ENCODE data around the gene ANTXR1. TPM values are rescaled to one million over a fixed set of nuclear protein-coding genes. Genes with fewer than 3 reads are reported as not detected.

ANTXR1 gene
- total RNA-seq, 1 donor from 2014 or later: 144 TPM

DNA sequence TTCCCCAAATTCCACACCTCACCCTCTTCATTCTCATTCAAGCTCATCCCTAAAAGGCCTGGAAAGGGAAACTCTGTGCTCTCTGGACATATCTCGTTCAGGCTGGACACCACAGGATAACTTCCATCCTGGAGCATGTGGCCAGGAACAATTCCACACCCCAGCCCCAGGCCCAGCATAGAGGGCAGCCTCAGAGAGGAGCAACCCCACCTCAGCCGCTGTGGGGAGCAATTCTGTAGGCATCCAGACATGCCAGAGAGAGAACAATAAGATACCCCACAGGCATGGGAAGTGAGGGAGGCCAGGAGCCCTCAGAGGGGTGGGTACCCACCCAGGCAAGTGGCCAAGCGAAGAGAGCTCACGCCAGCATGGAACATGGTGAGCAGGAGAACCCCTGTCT, 230.7 kb downstream of the ANTXR1 start:
- Mint-ChIP-seq H3K4me1 (peaks cover 8% of the 10 kb centered on the region), H3K9me3 (no peaks in the 10 kb centered on the region), H3K27ac (no peak overlapping the region), H3K4me3 (no peak overlapping the region), H3K36me3 (peaks cover 50% of the 10 kb centered on the region), H3K27me3 (ENCODE audit: low read depth) (no peaks in the 10 kb centered on the region)
- DNase-seq (ENCODE audit: low spot score in 2 of 2, unreplicated experiment in 2 of 2): no peak
- TF ChIP-seq, protein P1, sequence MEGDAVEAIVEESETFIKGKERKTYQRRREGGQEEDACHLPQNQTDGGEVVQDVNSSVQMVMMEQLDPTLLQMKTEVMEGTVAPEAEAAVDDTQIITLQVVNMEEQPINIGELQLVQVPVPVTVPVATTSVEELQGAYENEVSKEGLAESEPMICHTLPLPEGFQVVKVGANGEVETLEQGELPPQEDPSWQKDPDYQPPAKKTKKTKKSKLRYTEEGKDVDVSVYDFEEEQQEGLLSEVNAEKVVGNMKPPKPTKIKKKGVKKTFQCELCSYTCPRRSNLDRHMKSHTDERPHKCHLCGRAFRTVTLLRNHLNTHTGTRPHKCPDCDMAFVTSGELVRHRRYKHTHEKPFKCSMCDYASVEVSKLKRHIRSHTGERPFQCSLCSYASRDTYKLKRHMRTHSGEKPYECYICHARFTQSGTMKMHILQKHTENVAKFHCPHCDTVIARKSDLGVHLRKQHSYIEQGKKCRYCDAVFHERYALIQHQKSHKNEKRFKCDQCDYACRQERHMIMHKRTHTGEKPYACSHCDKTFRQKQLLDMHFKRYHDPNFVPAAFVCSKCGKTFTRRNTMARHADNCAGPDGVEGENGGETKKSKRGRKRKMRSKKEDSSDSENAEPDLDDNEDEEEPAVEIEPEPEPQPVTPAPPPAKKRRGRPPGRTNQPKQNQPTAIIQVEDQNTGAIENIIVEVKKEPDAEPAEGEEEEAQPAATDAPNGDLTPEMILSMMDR (IDR thresholded peaks at IDR 0.05; ENCODE audit: unreplicated experiment): no peak

DNA sequence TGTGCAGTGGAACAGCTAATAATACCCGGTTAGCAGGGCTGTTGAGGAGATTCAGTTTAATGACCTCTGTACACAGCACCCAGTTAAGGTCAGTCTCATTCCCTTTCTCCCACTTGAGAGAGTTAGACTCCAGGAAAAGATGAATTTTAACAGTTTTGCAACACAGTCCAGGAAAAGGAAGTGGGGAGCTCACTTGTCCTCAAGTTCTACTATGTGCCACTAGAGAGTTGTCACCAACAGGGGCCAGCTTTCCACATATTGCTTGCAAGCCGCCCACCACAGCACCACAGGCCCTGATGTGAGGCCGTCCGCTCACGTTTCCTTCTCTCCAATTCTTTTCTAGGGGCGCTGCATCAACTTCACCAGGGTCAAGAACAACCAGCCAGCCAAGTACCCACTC, 231.9 kb downstream of the ANTXR1 start:
- Mint-ChIP-seq H3K36me3 (peaks cover 44% of the 10 kb centered on the region), H3K27me3 (ENCODE audit: low read depth) (no peaks in the 10 kb centered on the region), H3K4me1 (peaks cover 8% of the 10 kb centered on the region), H3K27ac (no peak overlapping the region), H3K9me3 (no peaks in the 10 kb centered on the region), H3K4me3 (no peak overlapping the region)
- no peak for DNase-seq (ENCODE audit: low spot score in 2 of 2, unreplicated experiment in 2 of 2)
- TF ChIP-seq, protein P1 (IDR thresholded peaks at IDR 0.05; ENCODE audit: unreplicated experiment): no peak

DNA sequence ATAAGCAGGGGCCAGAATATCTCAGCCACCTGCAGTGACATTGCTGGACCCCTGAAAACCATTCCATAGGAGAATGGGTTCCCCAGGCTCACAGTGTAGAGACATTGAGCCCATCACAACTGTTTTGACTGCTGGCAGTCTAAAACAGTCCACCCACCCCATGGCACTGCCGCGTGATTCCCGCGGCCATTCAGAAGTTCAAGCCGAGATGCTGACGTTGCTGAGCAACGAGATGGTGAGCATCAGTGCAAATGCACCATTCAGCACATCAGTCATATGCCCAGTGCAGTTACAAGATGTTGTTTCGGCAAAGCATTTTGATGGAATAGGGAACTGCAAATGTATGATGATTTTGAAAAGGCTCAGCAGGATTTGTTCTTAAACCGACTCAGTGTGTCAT, 234.6 kb downstream of the ANTXR1 start:
- Mint-ChIP-seq H3K4me1 (peaks cover 6% of the 10 kb centered on the region), H3K4me3 (no peak overlapping the region), H3K27me3 (ENCODE audit: low read depth) (no peaks in the 10 kb centered on the region), H3K27ac (no peak overlapping the region), H3K36me3 (peaks cover 35% of the 10 kb centered on the region), H3K9me3 (no peaks in the 10 kb centered on the region)
- TF ChIP-seq, protein P1 (IDR thresholded peaks at IDR 0.05; ENCODE audit: unreplicated experiment): no peak
- DNase-seq (ENCODE audit: low spot score in 2 of 2, unreplicated experiment in 2 of 2): no peak

DNA sequence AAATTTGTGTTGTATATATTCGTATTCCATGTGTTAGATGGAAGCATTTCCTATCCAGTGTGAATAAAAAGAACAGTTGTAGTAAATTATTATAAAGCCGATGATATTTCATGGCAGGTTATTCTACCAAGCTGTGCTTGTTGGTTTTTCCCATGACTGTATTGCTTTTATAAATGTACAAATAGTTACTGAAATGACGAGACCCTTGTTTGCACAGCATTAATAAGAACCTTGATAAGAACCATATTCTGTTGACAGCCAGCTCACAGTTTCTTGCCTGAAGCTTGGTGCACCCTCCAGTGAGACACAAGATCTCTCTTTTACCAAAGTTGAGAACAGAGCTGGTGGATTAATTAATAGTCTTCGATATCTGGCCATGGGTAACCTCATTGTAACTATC, 235.3 kb downstream of the ANTXR1 start:
- Mint-ChIP-seq H3K27me3 (ENCODE audit: low read depth) (no peaks in the 10 kb centered on the region), H3K27ac (no peak overlapping the region), H3K9me3 (no peaks in the 10 kb centered on the region), H3K4me1 (peaks cover 7% of the 10 kb centered on the region), H3K36me3 (peaks cover 34% of the 10 kb centered on the region), H3K4me3 (no peak overlapping the region)
- TF ChIP-seq, protein P1 (IDR thresholded peaks at IDR 0.05; ENCODE audit: unreplicated experiment): no peak
- DNase-seq (ENCODE audit: low spot score in 2 of 2, unreplicated experiment in 2 of 2): no peak

DNA sequence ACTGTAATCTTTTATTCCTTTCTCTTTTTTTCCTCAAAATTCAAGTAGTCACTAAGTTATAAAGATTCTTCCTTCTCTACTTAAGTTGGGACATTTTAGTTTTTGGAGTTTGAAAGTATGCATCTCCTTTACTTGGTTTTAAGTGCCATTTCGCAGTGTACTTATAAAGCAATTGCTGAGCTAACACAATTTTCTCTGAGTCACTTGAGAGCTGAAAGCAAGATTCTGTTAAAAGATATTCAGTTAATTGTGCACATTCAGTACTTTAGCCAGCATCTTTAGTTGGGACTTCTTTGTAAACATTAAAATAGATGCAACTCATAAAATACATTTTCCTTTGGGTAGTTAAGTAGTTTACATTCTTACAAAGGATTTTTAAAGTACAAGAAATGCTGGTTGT, 238.0 kb downstream of the ANTXR1 start:
- H3K27ac Mint-ChIP-seq: no peak overlapping the region
- DNase-seq (ENCODE audit: low spot score in 2 of 2, unreplicated experiment in 2 of 2): no peak
- TF ChIP-seq, protein P1 (IDR thresholded peaks at IDR 0.05; ENCODE audit: unreplicated experiment): no peak
- no peaks in the 10 kb centered on the region for H3K27me3 Mint-ChIP-seq (ENCODE audit: low read depth)
- peaks cover 2% of the 10 kb centered on the region for H3K9me3 Mint-ChIP-seq
- H3K36me3 Mint-ChIP-seq: peaks cover 21% of the 10 kb centered on the region
- peaks cover 8% of the 10 kb centered on the region for H3K4me1 Mint-ChIP-seq
- H3K4me3 Mint-ChIP-seq: no peak overlapping the region

DNA sequence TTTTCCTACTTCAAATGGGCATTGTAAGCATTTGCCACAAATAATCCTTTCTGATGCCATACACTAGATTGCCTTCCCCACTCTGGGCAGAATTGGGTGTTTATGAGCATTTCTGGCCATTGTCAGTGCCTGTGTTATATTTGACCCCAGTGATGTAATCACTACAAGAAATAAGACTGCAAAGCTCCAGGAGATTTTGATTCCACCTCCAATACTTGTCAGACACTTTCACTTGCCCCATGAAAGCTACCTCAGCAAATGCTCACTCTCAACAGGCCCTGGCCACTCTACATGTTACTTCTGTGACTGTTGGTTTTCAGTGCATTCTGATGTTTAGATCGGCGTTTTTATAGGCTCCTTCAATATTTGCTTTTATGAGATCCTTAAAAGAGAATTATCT, 239.0 kb downstream of the ANTXR1 start:
- Mint-ChIP-seq H3K27ac (no peak overlapping the region), H3K4me3 (no peak overlapping the region), H3K36me3 (peaks cover 12% of the 10 kb centered on the region), H3K27me3 (ENCODE audit: low read depth) (peaks cover 2% of the 10 kb centered on the region), H3K4me1 (peaks cover 8% of the 10 kb centered on the region), H3K9me3 (peaks cover 8% of the 10 kb centered on the region)
- TF ChIP-seq, protein P1 (IDR thresholded peaks at IDR 0.05; ENCODE audit: unreplicated experiment): no peak
- no peak for DNase-seq (ENCODE audit: low spot score in 2 of 2, unreplicated experiment in 2 of 2)
